NCI-H187 treated with DMSO at 0.1 percent for 48 hours (cell line): ENCODE data around the gene PARP14.
A peak's percentile ranks its signal among the peaks of the same experiment; 100 is the strongest.
"Not testable (repeated sequence)": the region's sequence is repeated elsewhere in the genome, so short reads cannot be mapped to it uniquely, and the experiment has no call there.

Experiments used
- DNase-seq: peaks from one replicate; lab custom pipeline; 2025; lab: John Stamatoyannopoulos, UW

The PARP14 gene

DNA sequence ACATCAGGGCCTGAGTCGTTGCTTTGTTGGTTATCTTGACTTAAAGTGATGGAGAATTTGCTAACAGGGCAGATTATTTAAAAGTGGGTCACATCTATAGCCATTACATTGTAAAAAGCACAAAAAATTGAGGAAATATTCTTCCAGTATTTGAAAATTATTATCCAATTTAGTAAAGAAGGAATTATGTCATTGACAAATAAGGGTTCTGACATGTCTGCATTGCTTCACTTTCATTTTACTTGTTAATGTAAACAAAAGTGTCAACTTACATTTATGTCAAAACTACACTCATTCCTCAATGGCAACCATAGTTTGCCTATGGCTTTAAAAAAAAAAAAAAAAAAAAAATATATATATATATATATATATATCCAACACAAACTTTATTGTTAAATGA, 3.4 kb upstream of the PARP14 start:
- no peak for DNase-seq

DNA sequence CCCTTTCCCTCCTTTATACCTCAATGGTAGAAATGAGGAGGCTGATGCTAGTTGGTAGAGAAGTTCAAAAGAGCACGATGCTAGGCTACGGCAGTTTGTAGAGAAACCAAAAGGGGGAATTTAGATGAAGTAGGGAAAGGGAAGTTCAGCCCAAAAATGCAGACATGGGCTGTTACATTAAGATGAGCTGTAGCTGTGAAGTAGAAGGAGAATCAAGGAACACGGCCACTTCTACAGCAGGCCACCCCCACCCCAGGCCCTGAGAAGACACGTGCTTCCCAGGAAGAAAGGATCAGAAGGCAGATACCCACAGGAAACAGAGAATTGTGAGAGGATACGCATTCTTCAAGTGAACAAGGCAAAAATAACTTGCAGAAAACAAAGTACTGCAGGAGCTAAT, 2.1 kb upstream of the PARP14 start:
- no peak for DNase-seq

DNA sequence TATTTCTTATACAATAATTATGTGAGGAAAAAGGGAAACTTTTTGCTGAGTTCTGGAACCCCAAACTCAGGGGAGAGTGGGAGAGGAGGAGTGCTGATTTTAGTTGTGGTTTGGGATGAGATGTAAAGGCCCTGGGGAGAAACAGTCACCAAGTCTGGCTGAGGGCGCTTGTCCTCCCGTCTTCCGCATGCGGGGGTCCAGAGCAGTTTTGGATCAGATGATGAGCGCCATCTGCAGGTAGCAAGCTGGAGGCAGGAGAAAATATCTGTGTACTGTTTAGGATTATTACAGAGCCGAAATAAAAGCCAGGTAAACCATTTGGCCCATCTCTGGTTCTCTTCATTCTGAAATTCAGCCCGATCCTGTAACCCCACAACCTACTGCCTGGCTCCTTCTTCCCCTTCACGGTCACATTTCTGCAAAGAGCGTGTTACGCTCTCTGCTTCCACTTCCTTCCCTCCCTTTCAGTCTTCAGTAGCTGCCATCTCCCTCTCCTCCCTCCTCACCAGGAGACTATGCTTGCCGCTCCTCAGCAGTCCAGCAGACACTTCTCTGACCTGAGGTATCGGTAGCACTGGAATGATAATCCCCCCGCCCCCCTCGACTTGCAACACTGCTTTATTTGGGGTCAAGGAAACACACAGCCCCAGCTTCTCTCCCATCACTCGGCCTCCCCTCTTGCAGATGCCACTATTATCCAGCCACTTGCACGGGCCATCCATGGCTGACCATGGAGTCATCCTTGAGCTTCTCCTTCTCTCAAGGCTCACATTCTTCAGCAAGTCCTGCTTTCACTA, 1.4 kb upstream of the PARP14 start:
- DNase-seq = peak; percentile 59

- peak; percentile 9 for DNase-seq
These were observed 661 bp upstream of the PARP14 start for GRCh38 chr3:122679882-122680474.

GRCh38 chr3:122681284-122681973, 790 bp downstream of the PARP14 start:
- DNase-seq = no peak

- no peak for DNase-seq
These were observed 1.4 kb downstream of the PARP14 start for GRCh38 chr3:122681974-122682409.

GRCh38 chr3:122682778-122683411, 2.3 kb downstream of the PARP14 start:
- DNase-seq = not testable (repeated sequence)

DNA sequence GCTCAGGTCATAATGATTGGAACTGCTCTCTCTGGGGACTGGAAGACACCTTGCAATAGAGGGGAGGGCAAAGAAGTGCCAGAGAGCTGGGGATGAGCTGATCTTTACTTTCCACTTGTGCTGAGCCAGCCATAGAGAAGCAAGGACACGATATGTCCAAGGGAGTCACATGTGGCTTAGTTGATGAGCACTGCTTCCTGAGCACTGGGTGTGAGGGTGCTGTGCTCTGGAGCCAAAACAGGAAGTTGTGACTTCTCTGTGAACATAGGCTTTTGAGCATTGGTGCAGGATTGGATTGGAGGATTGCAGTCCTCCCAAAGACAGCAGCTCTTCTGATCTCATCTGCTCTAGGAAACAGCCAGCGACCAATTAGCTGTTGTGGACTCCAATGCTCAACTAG, 6.7 kb downstream of the PARP14 start:
- DNase-seq = no peak

DNA sequence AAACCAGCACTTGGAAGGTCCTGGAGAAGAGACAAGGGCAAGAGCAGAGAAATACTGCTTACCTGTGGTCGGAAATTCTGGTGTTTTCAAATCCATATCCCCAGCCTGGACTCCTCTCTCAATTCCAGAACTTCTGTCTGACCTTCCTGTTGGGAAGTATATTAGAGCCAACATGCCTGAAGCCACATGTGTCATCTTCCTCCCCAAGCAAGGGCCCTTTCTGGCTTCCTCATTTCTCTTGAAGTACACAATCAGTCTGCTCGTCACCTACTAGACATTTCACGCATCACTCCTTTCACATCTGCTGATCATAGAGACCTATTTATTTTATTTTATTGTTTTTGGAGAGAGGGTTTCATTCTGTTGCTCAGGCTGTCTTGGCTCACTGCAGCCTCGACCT, 8.4 kb downstream of the PARP14 start:
- no peak for DNase-seq

DNA sequence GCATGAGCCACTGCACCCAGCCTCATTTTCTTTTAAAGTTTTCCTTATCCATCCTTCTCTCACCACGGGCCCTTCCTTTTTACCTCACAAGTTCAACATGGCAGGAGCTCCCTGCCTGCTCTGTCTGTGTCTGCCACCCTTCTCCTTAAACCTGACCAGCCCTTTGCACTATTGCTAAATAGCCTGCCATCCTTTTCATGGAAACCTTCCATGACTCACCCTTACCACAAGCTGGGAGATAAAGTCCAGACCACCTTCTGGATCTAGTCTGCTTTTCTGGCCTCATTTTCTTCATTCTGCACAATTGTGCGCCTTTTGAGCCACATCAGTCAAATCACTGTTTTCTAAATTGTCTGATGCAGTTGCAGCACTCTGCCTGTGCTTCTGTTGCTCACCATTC, 8.9 kb downstream of the PARP14 start:
- no peak for DNase-seq

DNA sequence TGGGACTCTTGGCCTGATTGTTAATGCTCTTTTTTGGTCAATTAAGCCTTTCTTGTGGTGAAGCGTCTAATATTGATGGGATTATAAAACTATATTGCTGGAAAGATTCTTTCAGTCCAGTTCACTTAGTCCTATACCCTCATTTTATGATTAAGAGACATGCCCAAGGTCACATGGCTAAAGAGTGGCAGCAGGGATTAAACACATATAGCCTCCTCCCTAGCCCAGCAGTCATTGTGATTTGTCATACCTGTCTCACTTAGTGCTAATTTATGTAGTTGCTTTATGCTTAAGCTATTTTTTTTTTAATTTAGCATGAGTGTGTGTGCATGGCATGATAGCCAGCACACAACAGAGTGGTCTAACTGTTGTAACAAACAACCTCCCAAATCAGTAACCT, 9.5 kb downstream of the PARP14 start:
- no peak for DNase-seq

DNA sequence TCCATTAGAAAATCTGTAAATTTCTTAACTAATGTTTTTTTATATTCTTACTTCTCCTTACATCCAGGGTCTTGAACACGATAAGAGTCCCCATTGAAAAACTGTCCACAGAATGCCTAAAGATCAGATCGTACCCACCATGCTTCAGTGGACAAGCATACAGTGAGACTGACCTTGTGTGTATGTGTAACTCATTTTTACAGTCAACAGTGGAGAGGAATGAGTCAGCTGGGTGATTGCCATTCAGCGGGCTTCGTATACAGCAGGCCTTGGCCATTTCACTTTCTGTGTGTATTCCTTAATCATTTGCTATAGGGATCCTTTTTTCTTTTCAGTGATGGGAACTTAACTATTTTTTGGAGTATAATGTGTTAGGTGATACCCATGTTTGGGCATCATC, 10.6 kb downstream of the PARP14 start:
- DNase-seq = no peak

DNA sequence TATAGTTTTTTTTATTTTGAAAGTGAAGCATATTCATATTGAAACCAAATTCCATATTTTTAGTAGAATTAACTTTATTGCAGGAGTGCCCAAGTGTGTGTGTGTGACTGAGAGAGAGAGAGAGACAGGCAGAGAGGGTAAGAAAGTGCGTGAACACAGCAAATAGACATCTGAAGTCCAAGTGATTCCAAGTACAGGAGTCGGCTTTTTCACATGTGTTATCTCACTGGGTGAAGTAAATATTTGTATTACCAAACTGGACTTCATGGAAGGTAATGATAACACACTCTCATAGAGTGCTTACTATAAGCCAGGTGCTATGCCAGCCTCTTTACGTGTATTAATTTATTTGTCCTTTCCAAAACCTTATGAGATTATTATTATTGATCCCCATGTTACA, 12.0 kb downstream of the PARP14 start:
- DNase-seq = no peak

- DNase-seq = no peak
These were observed 14.3 kb downstream of the PARP14 start for GRCh38 chr3:122694966-122695365.

DNA sequence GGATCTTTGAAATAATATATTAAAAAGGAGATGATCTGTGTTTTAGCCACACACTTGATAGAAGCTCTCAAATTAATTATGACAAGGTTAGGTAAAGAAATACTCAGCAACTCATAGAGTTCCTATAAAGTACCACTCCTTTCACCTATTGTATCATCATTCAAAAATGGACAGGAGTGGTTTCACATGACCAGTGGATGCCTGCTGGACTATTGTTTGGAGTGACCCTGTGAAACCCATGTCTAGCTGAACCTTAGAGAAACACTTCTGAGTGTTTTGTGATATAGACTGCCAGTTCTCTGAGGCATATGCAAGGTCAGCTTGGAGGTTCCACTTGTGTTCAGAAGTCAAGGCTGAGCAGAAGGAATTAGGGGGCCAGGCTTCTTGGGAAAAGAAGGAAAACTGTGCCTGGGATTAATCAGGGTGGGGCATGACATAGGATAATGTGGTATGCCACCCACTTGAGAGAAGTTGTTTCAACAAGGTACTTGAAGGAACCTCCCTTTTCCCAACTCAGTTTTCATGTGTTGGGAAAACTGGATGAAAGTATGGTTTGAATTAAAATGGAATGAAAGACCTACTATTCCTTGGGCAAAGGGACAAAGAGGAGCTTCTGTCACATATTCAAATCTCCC, 15.4 kb downstream of the PARP14 start:
- DNase-seq = no peak

DNA sequence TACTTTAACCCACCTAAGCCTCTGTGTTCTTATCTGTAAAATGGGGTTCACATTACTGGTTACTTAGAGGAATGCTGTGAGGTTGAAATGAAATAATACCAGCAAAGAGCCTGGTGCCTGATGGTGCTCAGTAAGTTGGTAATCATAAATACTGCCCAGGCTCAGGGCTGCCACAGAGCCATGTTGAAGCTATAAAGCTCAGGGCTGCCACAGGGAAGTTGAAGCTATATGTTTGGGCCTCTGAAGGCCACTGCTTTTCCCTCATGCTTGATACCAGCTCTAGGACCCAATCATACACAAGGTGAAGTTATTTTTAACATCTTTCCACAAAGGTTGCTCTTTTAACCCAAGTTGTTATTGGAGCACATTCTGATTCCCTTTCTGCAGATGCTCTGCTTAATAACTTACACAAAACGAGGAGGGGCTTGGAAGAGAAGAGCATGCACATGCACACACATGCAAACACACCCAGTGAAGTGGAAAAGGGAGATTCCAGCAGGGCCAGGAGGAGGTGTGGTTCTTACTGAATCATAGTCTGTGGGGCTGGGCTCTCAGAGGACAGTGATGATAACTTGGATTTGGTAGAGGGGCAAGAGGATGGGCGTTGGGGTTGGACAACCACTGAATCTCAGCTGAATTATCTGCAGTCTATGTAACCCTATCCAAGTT, 17.4 kb downstream of the PARP14 start:
- no peak for DNase-seq

- no peak for DNase-seq
These were observed 19.6 kb downstream of the PARP14 start for GRCh38 chr3:122700193-122700592.

- no peak for DNase-seq
These were observed 24.7 kb downstream of the PARP14 start for GRCh38 chr3:122705379-122705778.

GRCh38 chr3:122710616-122711251, 30.1 kb downstream of the PARP14 start:
- not testable (repeated sequence) for DNase-seq

GRCh38 chr3:122714273-122714672, 33.6 kb downstream of the PARP14 start:
- DNase-seq = no peak

DNA sequence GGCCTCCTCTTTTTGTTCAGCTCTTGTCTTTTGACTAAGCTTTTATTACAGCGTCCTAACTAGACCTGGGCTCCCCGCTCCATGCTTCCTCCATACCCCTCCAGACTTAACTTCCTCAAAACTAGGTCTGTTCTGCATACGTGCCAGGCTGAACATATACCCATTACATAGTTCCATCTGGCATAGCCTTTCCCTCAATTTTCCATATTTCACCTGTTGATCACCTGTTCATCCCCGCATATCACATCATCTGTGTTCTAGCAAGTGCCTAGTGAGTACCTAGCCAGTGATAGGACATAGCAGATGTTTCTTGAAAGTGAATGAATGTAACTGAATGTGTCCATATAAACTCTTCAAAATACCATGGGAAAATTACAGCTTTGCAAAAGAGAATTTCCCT, 36.0 kb downstream of the PARP14 start:
- no peak for DNase-seq
